ENCODE measurements around the gene IL27RA.

IL27RA gene

DNA sequence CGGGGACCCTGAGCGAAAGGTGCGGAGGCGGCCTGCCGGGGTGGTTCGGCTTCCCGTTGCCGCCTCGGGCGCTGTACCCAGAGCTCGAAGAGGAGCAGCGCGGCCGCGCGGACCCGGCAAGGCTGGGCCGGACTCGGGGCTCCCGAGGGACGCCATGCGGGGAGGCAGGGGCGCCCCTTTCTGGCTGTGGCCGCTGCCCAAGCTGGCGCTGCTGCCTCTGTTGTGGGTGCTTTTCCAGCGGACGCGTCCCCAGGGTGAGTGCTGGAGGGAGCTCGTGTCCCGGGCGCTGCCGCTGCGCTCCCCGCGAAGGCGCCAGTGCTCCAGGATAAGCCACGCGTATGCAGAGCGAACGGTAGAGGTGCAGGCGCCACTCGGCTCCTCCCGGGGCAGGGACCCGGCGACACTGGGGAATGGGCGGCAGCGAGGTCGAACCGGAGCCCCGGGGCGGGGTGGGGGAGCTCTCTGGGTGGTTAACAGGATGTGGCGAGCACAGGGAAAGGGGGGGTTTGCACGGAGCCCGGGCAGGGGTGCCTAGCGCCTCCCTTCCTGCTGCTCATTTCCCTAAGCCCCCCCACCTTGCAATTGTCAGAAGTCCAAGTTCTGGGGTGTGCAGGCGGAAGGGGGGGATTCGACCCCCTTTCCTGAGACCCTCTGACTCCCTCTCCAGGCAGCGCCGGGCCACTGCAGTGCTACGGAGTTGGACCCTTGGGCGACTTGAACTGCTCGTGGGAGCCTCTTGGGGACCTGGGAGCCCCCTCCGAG, at the start of gene IL27RA:
IL27RA (plus strand) TSS at position 44 of the 762 bp plus-strand sequence; CDS start at position 155, 111 bp downstream.
- DNase-seq, result peak; percentile 76

DNA sequence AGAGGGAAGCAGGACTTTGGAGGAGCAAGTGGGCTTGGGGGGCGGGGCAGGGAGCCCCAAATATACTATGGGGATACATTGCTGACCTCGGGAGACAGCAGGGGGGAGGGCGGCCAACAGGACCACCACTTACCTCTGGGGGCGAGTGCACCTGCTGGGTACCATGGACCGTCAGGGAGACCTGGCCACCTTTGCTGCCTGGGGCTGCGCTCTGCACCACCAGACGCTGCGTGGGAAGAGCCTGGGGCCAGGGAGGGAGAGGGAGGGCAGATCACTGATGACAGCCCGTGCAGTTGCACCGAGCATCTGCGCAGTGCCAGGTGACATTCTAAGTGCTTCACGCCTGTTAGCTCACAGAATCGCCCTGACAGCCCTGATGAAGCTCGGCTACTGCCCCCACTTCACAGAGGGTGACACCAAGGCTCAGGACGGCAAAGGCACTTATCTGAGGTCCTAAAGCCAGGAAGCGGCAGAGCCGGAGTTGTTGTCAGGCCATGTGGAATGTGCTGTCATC, 49.5 kb upstream of the IL27RA start:
- no peak for DNase-seq

GRCh38 chr19:13982773-13983172, 48.8 kb upstream of the IL27RA start:
- no peak for DNase-seq

DNA sequence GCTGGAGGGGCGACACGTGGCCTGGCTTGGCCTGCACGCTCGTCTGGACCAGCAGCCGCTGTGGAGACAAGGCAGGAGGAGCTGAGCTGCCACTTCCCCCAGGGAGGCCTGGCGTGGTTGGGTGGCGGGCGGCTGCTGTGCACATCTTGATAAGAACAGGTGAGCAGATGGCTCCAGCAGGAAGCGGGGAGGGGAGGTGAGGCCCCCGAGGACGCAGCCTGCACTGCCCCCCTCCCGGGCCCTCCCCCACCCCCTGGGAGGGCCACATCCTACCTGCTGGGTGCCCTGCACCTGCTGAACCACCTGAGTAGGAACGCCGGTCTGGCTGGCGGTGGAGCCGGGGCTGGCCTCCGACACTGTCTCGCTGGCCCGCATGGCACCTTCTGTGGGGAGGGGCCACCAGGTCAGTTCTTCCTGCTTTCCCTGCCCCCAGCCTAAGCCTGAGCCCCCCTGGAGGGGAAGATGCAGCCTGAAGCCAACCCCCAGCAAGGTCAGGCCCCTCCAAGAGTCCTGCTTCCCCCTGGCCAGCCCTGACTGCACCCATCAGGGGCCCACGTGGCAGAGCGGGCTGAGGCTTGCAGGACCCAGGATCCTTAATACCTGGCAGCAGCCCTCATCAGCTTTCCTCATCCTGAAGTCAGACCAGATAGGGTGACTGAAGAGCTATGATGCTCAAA, 48.2 kb upstream of the IL27RA start:
- DNase-seq, result no peak

DNA sequence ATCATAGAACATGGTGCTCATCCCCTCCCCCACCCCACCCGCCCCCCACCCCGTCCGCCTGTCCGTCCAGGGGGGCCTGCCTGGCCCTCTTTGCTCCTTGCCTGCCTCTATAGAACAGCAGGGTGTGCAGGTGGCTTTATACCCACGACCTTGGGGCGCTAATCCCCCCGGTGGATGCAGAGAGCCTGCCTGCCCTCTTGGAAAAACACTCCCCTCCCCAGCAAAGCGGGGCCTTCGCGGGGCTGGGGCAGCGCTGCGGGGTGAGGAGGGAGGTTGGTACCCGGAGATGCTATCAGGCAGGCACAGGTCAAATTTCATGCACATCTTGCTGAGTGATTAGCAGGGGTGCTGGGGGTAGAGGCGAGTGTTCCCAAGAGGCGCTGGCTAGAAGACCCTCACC, 47.4 kb upstream of the IL27RA start:
- no peak for DNase-seq

GRCh38 chr19:13984875-13985741, 46.5 kb upstream of the IL27RA start:
- DNase-seq, result no peak

GRCh38 chr19:13985771-13986347, 45.7 kb upstream of the IL27RA start:
- no peak for DNase-seq

DNA sequence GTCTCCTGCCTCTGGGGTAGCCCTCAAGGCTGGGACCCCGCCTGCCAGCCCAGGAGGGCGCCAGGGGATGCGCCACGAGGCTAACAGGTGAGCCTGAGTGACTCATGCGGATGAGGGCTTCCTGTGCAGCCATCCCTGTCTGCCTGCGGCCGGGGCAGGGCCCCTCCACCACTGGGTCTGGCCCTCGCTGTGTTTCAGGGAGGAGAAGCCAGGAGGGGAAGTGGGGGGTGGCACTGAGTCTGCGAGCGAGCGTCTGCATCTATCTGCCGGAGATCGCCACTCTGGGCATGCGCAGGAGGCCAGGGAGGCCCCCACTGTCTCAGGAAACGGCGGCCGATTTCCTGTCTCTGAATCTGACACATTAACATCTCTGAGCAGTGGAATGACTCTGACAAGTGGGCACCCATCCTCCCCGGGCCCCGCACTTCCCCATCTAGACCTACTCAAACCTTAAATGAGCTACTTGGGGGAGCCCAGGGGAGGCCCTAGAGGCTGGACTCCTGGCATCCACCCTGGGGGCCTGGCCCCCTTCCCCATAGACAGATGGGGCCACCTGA, 45.1 kb upstream of the IL27RA start:
- peak; percentile 93 for DNase-seq

- DNase-seq, result no peak
These were observed 44.3 kb upstream of the IL27RA start for GRCh38 chr19:13987101-13987890.

- DNase-seq, result no peak
These were observed 42.1 kb upstream of the IL27RA start for GRCh38 chr19:13989487-13989886.

DNA sequence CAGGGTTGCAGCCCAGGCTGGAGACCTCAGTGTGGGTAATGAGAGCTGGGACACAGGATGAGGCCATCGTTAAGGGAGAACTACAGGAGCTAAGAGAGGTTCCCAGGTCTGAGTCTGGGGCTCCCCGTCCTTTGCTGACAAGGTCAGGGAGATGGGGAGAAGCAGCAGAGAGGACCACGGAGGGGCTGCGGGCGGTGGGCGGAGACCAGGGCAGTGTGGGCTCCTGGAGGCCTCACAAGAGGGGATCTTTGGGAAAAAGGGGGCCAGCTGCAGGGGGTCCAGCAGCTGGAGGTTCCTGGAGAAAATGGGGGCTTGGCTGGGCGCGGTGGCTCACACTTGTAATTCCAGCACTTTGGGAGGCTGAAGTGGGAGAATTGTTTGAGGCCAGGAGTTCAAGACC, 41.5 kb upstream of the IL27RA start:
- no peak for DNase-seq

DNA sequence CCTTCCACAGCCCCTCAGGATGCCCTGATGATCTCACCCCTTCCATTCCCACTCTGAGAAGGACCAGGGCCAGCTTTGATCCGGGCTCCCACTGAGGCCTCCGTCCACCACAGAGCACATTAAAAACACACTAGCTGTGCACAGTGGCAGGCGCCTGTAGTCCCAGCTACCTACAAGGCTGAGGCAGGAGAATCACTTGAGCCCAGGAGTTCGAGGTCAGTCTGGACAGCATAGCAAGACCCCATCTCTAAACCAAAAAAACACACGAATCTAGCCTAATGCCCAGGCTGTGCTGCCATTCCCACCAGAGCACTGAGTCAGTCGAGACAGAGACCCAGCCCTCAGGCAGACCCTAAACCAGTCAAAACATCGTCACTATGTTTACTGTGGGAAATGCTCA, 39.5 kb upstream of the IL27RA start:
- DNase-seq, result no peak

- no peak for DNase-seq
These were observed 37.8 kb upstream of the IL27RA start for GRCh38 chr19:13993590-13994300.

DNA sequence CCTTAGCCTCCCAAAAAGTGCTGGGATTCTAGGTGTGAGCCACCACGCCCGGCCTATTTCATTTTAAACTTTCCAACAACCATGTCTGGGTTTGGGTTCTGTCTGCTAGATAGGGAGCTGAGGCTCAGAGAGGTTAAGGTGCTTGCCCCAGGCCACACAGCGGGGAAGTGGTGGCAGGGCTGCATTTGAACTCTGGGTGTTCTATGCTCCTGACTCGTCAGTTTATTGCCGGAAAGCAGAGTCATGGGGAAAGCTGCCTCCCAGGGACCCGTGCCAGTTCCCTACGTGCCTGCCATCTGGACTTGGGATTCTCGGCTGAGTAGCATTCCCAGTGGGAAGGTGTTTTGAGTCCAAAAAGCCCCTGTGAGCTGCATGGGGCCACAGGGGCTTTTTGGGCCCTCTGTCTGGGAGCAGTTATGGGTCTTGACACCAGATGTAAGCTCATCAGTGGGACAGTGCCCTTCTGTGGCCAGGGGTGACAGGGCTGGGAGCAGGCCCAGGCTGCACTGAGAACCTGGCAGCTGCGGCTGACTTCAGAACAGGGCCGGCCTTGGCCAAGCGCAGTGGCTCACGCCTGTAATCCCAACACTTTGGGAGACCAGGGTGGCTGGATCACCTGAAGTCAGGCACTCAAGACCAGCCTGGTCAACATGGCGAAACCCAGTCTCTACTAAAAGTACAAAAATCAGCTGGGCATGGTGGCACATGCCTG, 36.4 kb upstream of the IL27RA start:
- no peak for DNase-seq

DNA sequence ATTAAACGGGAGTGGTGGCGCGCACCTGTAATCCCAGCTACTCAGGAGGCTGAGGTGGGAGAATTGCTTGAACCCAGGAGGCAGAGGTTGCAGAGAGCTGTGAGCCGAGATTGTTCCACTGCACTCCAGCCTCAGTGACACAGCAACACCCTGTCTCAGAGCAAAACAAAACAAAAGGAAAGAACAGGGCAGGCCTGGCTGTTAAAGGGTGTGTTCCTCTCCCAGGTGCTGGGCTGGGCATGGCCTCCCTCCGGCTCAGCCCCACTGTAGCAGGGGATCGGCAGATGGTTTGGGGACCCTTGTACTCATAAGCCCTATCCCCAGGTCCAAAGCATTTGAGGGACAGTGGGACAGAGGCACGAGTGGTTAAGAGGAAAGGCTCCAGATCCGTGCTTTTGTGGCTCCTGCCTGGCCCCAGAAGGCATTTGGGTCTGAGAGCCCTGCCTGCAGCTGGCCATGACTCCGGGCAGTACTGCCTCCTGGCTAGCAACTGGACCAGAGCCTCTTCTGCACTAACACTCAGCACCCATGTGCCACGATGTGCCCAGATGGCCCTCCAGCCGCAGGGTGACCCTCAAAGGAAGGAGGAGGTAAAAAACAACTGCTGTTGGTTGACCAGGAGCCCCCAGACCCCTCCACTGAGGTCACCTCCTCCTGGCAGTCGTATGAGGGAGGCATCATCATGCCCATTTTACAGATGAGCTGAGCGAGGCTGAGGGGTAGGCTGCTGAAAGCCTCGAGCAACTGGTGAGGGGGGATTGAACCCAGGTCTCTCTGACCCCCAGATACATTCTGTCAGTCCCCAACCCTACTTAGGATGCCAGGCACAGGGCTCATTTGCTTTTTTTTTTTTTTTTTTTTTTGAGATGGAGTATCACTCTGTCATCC, 35.4 kb upstream of the IL27RA start:
- DNase-seq, result no peak

GRCh38 chr19:13996928-13997630, 34.5 kb upstream of the IL27RA start:
- DNase-seq, result no peak

DNA sequence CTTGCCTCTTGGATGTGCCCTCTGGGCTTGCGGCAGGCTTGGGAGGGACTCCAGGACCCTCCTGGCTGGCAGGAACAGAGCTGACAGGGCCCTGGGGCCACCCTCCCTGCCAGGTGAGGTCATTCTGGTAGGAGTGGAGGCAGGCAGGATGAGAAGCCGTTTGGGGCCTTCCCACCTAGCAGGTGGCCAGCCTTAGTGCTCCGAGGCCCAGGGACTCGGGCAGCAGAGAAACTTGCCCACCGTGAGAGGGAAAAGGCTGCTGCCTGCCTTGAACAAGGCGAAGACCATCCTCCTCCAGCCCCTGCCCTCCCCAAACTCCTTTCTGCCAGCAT, 34.0 kb upstream of the IL27RA start:
- no peak for DNase-seq

DNA sequence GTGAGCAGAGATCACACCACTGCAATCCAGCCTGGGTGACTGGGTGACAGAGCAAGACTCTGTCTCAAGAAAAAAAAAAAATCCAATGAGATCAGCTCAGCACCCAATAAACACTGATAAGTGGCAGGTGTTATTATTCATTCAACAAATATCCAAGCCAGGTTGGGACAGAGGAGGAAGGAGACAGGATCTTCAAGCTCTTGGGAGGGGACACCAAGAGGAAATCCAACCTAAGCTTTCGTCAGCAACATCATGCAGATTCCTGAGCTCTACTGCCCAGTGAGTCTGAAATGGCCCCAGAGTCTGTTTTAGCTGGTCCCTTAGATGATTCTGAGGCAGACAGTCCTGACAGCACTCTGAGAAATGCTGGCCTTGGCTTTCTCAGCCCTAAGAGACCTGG, 33.1 kb upstream of the IL27RA start:
- no peak for DNase-seq

- no peak for DNase-seq
These were observed 32.5 kb upstream of the IL27RA start for GRCh38 chr19:13999085-13999484.

All from femur (tissue), 1 donor.